ENCODE measurements around the gene DQX1. TPM values are rescaled to one million over a fixed set of nuclear protein-coding genes. Genes with fewer than 3 reads are reported as not detected.
A peak's percentile ranks its signal among the peaks of the same experiment; 100 is the strongest.

DQX1 gene
- total RNA-seq, 4 donors from 2014 or later = 3.8 to 13.3 (median 5.7) TPM

DNA sequence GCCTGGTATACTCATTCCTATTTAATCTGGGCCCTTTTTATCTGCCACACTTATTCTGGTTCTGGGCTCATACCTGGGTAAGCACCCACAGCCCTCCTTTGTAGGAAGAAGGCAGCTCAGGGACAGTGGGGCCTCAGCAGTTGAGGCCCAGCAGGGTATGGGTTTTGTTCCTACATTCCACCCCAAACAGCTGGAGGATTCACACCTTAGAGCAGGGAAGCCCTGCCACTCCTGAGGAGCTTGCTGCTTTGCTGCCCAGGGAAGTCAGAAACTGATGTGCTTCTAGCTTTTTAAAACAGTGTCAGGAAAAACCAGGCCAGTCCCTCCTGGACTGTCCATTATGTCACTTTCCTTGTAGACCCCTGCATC, 25.5 kb downstream of the DQX1 start:
- H3K27ac ChIP-seq = no peak overlapping the region
- TF ChIP-seq POLR2A (IDR thresholded peaks at IDR 0.05) = no peak
- TF ChIP-seq, protein P1, sequence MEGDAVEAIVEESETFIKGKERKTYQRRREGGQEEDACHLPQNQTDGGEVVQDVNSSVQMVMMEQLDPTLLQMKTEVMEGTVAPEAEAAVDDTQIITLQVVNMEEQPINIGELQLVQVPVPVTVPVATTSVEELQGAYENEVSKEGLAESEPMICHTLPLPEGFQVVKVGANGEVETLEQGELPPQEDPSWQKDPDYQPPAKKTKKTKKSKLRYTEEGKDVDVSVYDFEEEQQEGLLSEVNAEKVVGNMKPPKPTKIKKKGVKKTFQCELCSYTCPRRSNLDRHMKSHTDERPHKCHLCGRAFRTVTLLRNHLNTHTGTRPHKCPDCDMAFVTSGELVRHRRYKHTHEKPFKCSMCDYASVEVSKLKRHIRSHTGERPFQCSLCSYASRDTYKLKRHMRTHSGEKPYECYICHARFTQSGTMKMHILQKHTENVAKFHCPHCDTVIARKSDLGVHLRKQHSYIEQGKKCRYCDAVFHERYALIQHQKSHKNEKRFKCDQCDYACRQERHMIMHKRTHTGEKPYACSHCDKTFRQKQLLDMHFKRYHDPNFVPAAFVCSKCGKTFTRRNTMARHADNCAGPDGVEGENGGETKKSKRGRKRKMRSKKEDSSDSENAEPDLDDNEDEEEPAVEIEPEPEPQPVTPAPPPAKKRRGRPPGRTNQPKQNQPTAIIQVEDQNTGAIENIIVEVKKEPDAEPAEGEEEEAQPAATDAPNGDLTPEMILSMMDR (IDR thresholded peaks at IDR 0.05) = no peak
- intact Hi-C loops (cut with DNase I) = no loop called here
- H3K4me1 ChIP-seq = peaks cover 37 to 67% (median 38%) of the 10 kb centered on the region in 3 donors
- H3K27me3 ChIP-seq = peaks cover 7 to 75% (median 20%) of the 10 kb centered on the region in 4 donors
- H3K36me3 ChIP-seq = peaks cover 0 to 14% (median 2%) of the 10 kb centered on the region in 3 donors
- H3K4me3 ChIP-seq = no peak overlapping the region
- DNase-seq = no peak
- H3K9me3 ChIP-seq = no peaks in the 10 kb centered on the region

DNA sequence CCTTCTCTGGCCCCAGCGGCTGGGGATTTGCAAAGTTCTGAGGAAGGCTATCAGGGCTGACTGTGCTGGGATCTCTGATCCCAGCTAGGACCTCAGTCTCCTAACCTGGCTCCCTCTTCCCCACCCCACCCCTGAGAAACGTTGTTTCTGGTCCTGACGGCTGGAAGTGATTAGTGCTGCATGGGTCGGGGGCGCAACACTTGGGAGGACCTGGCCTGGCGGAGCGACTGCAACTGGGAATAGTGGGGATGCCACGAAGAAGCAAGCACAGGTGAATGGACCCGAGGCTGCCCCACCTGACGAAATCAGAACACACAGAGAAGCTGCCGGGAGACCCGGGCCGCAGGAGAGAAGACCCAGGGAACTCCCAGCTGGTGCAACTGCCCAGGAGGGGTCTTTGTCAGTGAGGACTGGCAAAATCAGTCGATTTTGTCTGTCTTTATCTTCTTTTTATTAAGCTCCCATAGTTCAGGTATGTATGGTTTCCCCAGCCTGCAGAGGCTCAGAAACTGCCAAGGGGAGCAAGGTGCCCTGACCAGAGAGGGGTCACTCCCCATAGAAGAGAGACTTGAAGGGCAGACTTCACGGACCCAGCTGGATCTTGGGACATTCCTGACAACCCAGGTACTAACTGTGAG, 26.0 kb downstream of the DQX1 start:
- no peak for DNase-seq
- H3K27ac ChIP-seq = no peak overlapping the region
- H3K4me1 ChIP-seq = peaks cover 32 to 62% (median 37%) of the 10 kb centered on the region in 3 donors
- no peak for TF ChIP-seq POLR2A (IDR thresholded peaks at IDR 0.05)
- TF ChIP-seq, protein P1 (IDR thresholded peaks at IDR 0.05) = no peak
- intact Hi-C loops (cut with DNase I) = no loop called here
- H3K9me3 ChIP-seq = no peaks in the 10 kb centered on the region
- peaks cover 0 to 9% (median 0%) of the 10 kb centered on the region in 3 donors for H3K36me3 ChIP-seq
- 43 to 59% methylated on average over 7 to 9 of the region's 15 CpGs for WGBS, 2 donors
- no peak overlapping the region for H3K4me3 ChIP-seq
- peaks cover 7 to 75% (median 20%) of the 10 kb centered on the region in 4 donors for H3K27me3 ChIP-seq

DNA sequence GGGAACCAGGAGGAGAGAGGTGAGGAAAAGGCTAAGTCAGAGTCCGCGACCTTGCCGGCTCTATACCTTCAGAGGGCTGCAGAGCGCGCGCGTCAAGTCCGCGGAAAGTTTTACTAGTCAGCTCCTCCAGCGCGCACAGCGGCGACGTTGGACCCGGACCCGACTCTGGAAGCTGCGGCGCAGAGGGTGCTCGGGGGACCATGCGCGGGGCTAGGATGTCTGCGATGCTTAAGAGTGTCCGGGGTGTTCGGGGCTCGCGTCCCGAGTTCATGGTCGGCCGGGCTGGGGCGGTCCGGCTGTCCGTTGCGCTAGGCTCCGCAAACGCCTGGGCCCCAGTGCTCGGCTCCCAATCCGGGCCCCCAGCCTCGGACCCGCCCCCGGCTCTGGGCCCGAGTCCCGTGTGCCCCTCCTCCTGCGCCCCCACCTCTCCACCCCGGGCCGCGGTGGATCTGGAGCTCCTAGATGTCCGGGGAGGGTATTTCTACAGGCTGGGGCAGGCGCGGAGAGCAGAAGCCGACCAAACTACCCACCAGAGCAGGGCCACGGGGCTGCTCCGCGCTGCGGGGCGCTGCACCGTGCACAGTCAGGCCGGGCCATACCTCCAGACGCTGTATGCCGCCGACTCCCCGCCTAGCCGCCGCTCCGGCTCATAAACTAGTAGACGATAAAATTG, 26.6 kb downstream of the DQX1 start, which contains the start of gene LBX2:
LBX2 (minus strand) TSS at position 337 of the 673 bp plus-strand sequence; CDS start at position 271, 66 bp downstream.
- Histone ChIP-seq H3K27ac (peak within 1 kb of the TSS in 1 of 4 donors; percentile 15), H3K9me3 (no peaks in the 10 kb centered on the region), H3K27me3 (peaks cover 7 to 75% (median 20%) of the 10 kb centered on the region in 4 donors), H3K36me3 (peaks cover 0 to 4% (median 0%) of the 10 kb centered on the region in 3 donors), H3K4me1 (peaks cover 31 to 56% (median 37%) of the 10 kb centered on the region in 3 donors), H3K4me3 (peak within 1 kb of the TSS; percentile 29 to 61 (median 50))
- intact Hi-C loops (cut with DNase I) = no loop called here
- TF ChIP-seq, protein P1 (IDR thresholded peaks at IDR 0.05) = no peak
- no peak for TF ChIP-seq POLR2A (IDR thresholded peaks at IDR 0.05)
- WGBS, 2 donors = 18 to 19% methylated on average over 11 to 25 of the region's 65 CpGs
- DNase-seq = no peak

DNA sequence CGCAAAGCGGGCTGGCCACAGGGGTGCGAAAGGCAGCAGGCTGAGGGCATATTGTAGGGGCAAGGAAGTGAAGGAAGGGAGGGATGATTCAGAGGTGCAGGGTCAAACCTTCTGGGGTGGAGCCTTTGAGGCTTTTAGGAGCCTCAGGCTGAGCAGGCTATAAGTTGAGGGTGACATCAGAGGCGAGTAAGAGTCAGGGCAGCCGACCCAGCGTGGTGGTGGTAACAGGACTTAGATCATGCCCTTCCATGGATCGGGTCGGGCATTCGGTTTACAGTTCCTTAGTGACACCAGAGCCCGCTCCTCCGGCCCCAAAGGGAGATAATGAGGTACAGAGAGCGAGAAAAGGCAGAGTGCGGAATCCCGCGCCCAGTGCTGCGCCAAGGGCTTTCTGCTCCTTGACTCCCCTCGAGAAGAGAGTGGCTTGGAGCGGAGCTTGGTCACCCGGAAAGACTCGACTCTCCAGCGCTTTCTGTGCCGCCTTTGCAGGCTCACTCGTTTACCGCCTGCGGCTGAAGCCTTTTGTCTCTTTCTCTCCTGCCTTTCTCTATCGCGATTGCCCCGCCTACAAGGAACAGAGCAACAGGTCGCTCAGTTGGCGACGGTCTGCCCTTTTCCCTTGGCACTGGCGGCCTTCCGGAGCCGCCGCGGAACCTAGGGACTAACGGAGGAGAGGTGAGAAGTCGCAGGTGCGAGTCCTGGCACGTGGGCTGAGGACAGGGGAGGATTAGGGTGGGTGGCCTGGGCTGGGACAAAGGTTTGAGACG, 27.3 kb downstream of the DQX1 start:
- intact Hi-C loops (cut with DNase I) = no loop called here
- Histone ChIP-seq H3K4me1 (peaks cover 31 to 49% (median 36%) of the 10 kb centered on the region in 3 donors), H3K27ac (peak overlapping the region in 1 of 4 donors; percentile 15), H3K36me3 (peaks cover 0 to 8% (median 0%) of the 10 kb centered on the region in 3 donors), H3K4me3 (peak overlapping the region; percentile 29 to 61 (median 50)), H3K9me3 (no peaks in the 10 kb centered on the region), H3K27me3 (peaks cover 7 to 73% (median 20%) of the 10 kb centered on the region in 4 donors)
- WGBS, 2 donors = 1 to 3% methylated on average over 23 to 24 of the region's 41 CpGs
- no peak for TF ChIP-seq POLR2A (IDR thresholded peaks at IDR 0.05)
- TF ChIP-seq, protein P1 (IDR thresholded peaks at IDR 0.05) = no peak
- DNase-seq = no peak
